GM18519 (cell line): ENCODE data around the gene PLAAT2.
"Not testable (repeated sequence)": the region's sequence is repeated elsewhere in the genome, so short reads cannot be mapped to it uniquely, and the experiment has no call there.

Experiments used
- ATAC-seq: cut with Tn5 transposase; IDR thresholded peaks from one replicate; pipeline ENCODE4 v1.9.1; 2021; ENCODE audit warnings: mild to moderate bottlenecking, moderate library complexity; ENCODE audit not compliant: unreplicated experiment, low FRiP score

PLAAT2 gene

DNA sequence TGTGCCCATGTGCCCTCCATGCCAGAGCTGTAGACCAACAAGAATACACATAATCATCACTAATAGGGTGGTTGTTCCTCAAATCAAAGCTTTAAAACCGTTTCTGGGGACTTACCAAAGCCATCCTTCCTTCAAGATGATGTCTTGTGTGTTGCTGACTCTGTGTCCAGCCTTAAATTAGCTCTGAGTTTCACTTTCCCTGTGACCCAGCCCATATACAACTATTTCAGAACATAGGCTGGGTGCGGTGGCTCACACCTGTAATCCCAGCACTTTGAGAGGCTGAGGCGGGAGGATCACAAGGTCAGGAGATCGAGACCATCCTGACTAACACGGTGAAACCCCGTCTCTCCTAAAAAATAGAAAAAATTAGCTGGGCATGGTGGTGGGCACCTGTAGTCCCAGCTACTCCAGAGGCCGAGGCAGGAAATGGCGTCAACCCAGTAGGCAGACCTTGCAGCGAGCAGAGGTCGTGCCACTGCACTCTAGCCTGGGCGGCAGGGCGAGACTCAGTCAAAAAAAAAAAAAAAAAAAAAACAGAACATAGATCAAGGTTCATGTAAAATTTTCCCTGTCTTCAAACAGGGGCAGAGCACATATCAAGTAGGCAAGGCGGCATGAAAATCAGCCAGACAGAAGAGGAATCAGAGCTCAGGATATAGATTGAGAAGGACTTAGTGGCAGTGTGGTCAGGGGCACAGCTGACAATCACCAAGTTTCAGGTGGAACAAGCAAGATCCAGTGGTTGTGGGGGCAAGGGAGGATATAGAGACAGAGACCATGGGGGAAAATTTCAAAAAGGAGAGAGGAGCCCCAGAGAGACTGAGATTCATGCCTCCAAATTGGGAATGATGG is at the start of gene PLAAT2:
PLAAT2 (minus strand) TSS at position 179 of the 855 bp plus-strand sequence; CDS start at position 124, 55 bp downstream.
- ATAC-seq: no peak

DNA sequence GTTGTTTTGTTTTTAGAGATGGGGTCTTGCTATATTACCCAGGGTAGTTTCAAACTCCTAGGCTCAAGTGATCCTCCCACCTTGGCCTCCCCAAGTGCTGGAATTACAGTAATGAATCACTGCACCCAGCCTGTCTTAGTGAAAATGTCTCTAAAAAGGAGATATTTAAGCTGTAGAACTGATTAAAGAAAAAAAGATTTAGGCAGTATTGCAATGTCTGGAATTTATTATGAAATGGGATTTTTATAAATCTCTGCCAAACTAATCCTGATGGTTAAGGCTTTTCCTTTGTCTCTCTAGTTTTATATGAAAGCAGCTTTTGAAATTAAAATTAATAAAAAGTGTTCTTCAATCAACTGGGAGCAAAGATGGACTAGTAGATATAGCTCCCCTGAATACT is 49.0 kb upstream of the PLAAT2 start:
- no peak for ATAC-seq

DNA sequence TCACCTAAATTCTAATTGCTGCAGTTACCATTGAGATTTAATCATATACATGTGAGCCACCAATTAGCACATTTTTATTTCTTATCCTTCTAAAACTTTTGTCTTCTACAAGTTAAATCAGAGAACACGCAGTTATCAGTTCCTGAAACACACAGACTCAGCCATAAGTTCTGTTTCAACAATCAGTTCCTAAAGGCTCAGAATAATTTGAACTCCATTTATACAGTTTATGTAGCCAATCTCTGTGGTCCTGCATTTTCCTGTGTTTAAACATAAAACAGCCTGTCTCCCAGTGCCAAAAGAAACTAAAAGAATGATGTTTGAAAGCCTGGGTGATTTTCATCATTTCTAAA is 48.2 kb upstream of the PLAAT2 start:
- ATAC-seq: no peak

DNA sequence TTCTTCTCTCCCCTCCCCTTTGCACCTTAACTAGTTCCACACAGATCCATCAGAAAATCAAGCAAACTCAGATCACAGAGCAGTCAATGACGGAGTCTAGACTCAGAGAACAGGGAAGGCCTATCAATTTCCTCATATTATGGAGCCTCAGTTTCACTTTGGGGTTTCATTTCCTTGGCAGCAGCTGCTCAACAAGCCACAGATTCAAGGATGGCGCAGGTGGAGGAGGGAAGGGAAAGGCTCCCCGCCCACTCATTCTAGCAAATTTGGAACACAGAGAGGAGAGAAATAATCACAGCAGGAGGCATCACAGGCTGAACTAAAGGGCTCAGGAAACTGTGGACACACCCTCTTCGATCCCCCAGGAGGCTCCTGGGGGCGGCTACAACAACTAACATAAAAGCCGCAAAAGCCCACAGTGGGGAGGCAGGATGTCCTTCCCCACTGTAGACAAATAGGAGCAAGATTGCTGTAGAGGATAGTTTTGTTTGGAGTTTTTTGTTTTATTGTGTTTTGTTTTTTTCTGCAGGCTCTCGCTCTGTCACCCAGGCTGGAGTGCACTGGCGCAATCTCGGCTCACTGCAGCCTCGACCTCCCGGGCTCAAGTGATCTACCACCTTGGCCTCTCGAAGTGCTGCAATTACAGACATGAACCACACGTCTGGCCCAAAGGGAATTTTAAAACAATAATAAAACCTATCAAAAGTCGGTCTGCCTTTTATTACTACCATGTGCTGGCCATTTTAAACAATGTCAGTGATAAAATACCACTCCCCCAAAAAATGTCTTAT is 47.6 kb upstream of the PLAAT2 start:
- ATAC-seq: no peak

DNA sequence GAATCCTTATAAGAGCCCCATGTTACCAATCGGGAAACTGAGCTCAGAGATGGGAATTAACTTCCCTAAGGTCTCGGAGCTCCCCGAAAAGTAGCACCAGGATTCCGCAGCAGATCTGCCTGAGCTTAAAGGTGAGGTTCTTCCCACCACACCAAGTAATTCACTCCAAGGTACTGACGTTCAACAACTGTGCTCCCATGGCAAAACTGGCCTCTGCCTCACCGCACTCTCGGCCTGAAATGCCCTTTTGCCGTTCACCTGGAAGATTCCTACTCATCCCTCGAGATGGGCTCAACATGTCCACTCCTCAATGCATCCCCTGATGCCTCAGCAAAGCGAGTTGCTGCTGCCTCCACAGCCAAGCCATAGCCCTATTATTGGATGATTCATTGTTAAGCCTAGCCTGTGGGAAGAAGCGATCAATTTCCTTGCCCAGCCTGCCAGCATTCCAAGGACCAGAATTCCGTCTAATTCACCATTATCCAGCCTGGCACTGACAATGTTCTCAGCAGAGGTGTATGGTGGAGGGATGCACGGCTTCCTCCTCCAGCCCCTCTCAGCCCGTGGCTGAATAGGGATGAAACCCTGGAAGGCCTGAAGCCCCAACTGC is 46.9 kb upstream of the PLAAT2 start:
- ATAC-seq: no peak

DNA sequence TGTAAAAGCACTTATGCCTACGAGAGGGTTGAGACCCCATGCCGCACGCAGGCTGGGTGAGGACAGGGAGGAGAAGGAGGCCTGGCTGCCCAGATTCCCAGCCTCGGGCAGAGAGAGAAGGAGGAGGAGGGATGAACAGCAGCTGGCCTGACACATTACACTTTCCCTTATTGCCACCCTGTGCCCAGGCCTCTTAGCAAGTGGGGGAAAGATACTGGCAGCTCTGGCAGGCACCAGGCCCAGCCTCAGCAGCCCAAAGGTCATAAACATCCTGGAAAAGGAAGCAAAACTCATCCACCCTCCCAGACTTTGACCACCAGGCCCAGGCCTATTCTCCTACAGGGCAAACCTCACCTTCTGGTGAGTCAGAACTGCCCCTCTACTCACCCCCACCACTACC is 46.4 kb upstream of the PLAAT2 start:
- no peak for ATAC-seq

DNA sequence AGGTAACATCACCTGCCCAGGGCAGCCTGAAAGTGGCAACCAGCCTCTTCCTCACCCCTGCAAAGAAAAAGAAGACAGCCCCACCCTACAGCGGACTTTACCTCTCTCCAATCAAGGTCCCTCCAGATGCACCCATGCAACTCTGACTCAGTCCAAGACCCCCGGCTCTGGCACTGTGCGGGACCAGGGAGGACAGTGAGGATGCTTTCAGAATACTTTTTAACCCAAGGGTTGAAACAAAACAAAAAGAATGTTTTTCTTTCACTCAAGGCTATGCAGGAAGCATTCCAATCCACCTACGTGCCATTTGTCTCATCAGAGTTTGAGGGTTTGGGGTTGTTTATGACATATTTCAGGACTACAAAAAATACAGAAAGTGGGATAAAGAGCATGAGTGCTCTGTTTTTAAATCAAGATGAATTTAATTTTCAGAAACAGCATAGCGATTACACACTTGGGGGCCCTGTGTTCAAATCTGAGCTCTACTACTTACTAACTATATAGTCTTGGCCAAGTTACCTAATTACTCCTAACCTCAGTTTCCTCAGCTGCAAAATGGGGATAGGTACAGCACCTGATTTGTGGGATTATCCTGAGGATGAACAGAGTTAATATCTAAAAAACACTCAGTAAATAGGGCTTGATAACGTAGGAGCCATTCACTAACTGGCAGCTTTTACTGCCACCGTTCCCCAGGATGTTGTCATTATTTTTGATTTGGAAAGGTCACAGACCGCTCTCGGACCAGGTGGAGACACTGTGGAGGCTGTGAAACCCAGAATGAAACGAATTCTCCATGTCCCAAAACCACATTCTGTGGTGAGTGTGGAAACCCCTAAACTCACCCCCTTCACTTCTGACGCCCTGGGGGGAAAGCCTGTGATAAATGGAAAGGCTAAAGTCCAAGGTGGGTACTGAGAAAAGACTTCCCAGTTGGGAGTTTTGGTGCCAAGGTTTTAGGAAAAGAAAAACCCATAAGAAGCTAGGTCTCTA is 45.5 kb upstream of the PLAAT2 start:
- no peak for ATAC-seq

DNA sequence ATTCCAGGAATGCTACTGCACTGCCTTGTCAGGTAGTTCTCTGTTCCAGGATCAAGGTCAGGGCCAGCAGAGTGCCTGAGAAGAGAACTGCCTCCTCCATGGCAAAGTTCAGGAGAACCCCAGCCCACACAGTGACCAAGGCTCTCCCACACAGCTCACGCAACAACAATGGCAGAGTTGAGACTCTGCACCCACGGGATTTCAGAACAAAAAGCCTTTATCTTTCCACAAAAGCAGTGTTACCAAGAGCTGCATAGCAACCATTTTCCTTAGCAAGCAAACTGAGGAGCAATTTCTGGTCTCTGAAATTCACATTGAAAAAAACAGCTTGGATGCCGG is 40.0 kb upstream of the PLAAT2 start:
- ATAC-seq: no peak

DNA sequence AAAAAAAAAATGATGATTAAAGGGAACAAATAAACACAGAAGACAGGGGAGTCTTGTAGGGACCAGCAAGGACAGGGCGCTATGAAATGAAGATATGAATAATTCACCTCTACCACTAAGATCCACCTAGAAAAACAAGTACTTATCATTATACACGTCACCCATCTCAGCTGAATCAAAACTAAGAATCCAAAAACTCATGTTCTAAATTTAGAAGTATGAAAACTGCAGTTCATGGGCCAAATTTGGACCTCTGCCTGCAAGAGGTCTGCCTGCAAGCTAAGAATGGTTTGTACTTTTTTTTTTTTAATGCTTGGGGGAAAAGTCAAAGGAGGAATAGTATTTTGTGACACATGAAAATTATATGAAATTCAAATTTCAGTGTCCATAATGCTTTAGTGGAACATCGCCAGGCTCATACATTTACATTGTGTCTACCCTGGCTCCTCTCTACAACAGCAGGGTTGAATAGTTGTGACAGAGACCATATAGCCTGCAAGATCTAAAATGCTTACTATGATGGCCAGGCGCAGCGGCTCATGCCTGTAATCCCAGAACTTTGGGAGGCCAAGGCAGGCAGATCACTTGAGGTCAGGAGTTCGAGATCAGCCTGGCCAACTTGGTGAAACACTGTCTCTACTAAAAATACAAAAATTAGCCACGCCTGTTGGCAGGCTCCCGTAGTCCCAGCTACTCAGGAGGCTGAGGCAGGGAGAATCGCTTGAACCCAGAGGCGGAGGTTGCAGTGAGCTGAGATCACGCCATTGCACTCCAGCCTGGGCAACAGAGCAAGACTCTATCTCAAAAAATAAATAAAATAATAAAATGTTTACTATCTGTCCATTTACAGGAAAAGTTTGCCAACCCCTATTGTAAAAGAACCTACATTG is 39.4 kb upstream of the PLAAT2 start:
- not testable (repeated sequence) for ATAC-seq

DNA sequence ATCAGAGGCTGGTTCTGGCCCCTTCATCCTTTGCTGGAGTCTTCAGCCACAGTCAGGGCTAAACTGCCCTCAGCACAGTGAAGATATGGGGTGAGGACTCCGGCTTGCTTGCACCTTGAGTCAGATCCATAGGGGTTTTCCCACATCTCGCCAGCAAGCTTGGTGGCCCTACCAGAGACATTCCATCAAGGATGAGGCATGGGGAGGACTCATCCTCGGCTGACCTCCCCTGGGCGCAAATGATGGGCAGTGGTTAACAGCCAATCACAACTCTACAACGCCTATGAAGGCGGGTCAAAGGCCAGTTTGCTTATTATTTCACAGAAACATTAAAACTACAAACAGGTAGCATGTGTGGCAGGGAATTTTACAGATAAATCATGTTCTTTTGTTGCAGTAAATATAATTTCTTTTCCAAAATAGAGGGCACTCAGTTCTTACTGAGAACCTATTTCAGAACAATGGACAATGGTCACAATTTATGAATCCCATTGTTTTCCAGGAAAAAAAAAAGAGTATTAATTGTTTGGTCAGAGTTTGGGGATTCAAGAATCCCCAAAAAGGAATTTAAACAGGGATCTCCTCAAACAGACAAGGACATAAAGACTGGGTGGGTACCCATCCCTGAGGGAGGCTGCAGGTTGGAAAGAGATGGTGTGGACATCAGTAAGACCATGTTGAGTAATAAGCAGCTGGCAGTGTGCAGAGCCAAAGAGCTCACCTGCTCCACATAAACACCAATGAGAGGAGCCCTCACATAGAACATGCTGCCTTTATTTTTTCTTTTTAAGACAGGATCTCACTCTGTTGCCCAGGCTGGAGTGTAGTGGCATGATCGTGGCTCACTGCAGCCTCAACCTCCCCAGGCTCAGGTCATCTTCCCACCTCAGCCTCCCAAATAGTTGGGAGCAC is 36.3 kb upstream of the PLAAT2 start:
- ATAC-seq: no peak

DNA sequence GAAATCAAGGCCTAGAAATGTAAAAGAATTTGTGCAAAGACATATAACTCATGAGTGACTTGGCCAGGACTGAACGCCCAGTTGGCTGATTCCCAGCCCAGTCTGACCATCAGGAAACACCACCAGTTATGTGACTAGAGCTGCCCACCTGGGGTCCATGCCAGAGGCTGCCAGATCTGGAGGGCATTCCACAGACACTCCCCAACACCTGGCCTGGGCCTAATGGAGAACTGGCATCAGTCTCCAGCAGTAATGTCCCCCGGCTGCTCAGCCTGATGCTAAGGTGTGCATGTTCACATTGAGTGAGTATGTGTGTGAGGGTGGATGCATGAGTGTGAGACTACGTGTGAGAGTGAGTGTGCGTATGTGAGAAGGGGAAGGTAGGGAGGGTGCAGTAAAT is 35.4 kb upstream of the PLAAT2 start:
- ATAC-seq: no peak

DNA sequence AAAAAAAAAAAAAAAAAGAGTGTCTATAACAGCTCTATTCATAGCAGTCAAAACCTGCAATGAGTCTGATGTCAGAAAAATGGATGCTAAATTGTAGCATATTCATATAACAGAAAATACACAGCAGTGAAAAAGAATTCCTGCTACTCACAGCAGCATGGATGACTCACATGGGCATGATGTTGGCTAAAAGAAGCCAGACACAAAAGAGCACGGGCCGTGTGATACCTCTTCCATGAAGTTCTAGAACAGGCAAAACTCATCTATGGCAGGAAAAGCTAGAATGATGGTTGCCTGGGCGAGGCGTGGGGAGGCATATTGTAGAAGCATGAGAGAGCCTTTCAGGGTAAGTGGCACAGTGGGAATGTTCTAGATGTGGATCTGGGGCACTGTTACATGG is 32.1 kb upstream of the PLAAT2 start:
- ATAC-seq: no peak

DNA sequence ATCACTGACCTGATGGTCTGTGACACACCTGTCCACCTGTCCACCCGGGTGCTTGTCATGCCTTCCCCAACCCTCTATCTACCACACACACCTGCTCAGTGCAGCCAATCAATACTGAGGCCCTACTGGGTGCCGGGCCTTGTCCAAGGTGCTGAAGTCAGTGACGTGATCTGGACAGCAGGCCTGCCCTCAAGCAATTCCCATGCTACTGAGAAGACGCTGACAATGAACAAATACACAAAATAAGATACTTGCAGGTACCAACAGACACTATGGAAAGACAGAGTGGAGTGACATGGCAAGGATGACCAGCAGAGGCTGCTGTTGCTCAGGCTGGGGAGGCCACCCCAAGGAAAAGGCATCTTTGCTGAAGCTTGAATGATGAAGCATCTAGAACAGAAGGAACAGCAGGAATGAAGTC is 29.8 kb upstream of the PLAAT2 start:
- ATAC-seq: no peak

DNA sequence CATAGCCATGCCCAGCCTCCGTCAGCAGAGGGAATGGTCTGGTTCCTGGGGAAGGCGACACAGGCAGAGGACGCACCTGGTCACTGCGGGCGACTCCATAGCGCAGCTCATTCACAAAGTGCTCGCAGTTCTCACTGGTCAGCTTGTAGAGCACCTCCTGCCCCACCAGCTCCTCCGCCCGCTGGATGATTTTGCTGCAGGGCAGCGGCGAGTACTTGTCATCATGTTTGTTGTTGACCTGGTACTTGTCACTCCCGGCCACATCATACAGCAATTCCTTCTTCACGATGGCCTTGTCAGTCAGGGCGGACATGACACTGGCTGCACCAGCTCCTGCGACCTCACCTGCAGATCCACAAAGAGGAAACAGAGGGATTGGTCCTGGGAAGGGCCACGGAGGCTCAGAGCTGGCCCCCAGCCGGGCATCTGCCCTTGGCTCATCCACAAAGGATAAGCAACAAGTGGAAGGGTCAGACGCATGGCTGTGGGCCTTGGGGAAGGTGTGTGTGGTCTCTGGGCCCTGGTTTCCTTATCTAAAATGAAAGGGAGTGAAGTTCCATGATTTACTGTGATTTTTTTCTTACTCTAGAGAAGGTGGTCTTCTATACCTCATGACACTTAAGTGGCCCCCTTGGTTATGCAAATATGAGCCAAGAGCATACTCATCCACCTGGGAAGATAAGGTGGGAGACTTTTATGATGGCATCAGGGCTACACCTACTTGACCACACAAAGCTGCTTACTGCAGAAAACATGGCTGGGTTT is 27.0 kb upstream of the PLAAT2 start:
- ATAC-seq: no peak

DNA sequence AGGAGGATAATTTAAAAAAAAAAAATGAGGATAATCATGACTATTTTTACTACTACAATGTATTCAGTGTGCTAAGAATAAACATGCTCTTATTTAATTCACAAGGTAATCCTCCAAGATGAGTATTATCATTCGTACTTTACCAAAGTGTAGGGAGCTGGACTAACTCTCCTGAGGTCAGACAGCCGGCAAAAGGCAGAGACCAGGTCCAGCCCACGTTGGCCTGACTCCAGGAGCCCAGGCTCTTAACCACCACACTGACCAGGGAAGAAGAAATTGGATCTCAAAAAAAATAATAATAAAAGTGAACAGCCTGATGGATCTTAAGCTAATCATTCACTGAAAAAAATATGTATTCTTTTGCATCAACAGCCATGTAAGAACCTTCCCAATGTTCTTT is 25.8 kb upstream of the PLAAT2 start:
- no peak for ATAC-seq

DNA sequence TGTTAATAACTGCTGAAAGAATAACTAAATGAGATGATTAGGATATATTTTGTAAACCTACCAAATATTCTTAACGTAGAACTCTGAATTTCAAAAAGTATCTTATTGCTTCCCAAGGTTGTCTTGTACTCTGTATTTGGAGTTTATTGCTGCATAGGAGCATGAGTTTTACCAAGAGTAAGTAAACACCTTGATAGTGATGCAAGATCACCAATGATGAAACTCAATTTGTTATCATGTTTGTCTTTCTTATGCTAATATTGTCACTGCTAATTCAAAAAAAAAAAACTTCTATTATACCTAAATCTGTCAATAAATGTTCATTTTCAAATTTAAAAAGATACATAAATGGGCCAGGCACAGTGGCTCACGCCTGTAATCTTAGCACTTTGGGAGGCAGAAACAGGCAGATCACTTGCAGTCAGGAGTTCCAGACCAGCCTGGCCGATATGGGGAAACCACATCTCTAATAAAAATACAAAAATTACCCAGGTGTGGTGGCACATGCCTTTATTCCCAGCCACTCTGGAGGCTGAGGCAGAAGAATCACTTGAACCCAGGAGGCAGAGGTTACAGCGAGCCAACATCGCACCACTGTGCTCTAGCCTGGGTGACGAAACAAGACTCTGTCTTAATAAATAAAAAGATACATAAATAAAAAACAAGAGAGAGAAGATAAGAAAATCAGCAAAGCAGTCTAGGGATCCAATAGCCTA is 23.4 kb upstream of the PLAAT2 start:
- no peak for ATAC-seq

DNA sequence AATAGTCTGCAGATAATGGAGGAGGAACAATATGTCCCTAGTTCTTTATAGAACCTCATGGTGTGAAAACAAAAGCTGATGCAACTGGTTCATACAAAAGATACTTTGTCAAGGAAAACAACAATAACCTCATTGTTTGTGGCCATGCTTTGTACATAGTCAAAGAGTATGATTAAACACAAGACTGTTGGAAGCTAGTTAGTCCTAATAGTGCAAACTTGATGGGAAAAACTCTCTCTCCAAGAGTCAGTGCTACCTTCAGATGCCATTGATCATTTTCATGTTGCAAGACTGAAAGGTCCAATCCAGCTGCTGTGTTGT is 20.1 kb upstream of the PLAAT2 start:
- no peak for ATAC-seq
